DMS 273 treated with DMSO at 0.1 percent for 48 hours (cell line): ENCODE data around the gene PCDHGB6.
"Not testable (repeated sequence)": the region's sequence is repeated elsewhere in the genome, so short reads cannot be mapped to it uniquely, and the experiment has no call there.

Experiments
- DNase-seq: peaks from one replicate; lab custom pipeline; 2025; lab: John Stamatoyannopoulos, UW

The PCDHGB6 gene

DNA sequence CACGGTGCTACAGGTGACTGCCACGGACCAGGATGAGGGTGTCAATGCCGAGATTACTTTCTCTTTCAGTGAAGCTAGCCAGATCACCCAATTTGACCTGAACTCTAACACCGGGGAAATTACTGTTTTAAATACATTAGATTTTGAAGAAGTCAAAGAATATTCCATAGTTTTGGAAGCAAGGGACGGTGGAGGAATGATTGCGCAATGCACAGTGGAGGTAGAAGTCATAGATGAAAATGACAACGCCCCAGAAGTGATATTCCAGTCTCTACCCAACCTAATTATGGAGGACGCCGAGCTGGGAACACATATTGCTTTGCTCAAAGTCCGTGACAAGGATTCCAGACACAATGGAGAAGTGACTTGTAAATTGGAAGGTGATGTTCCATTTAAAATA, 19.2 kb upstream of the PCDHGB6 start:
- DNase-seq, result no peak

- no peak for DNase-seq
Observed at GRCh38 chr5:141389153-141390042, 18.4 kb upstream of the PCDHGB6 start.

DNA sequence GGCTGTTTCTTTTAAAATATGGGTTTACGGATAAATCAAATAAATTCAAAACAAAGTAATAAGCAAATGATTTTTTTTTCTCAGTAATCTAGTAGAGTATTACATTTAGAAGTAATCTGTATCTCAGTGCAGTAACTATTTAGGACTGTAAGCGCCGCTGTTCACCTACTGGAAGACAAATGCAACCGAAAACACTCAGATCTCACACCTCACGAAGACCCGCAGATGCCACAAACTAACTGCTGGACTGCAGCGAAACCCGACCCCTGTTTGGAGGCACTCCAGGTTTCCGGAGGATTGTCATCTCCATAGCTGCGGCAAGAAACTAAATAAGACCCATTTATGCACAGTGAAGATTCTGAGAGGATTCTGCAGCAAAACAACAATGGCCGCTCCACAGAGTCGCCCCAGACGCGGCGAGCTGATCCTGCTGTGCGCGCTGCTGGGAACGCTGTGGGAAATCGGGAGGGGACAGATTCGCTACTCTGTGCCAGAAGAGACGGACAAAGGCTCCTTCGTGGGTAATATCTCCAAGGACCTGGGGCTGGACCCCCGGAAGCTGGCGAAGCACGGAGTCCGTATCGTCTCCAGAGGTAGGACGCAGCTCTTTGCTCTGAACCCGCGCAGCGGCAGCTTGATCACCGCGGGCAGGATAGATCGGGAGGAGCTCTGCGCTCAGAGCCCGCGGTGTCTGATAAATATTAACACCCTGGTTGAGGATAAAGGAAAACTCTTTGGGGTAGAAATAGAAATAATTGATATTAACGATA, 15.2 kb upstream of the PCDHGB6 start, which contains the start of gene PCDHGA8:
TSS of gene PCDHGA8 (plus strand) at position 205 of the 770 bp plus-strand sequence. CDS start at position 386, 181 bp downstream.
- no peak for DNase-seq

GRCh38 chr5:141393267-141393666, 14.6 kb upstream of the PCDHGB6 start:
- no peak for DNase-seq

DNA sequence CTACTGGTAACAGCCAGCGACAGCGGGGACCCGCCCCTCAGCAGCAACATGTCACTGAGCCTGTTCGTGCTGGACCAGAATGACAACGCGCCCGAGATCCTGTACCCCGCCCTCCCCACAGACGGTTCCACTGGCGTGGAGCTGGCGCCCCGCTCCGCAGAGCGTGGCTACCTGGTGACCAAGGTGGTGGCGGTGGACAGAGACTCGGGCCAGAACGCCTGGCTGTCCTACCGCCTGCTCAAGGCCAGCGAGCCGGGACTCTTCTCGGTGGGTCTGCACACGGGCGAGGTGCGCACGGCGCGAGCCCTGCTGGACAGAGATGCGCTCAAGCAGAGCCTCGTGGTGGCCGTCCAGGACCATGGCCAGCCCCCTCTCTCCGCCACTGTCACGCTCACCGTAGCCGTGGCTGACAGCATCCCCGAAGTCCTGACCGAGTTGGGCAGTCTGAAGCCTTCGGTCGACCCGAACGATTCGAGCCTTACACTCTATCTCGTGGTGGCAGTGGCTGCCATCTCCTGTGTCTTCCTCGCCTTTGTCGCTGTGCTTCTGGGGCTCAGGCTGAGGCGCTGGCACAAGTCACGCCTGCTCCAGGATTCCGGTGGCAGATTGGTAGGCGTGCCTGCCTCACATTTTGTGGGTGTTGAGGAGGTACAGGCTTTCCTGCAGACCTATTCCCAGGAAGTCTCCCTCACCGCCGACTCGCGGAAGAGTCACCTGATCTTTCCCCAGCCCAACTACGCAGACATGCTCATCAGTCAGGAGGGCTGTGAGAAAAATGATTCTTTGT, 13.2 kb upstream of the PCDHGB6 start:
- DNase-seq, result not testable (repeated sequence)

DNA sequence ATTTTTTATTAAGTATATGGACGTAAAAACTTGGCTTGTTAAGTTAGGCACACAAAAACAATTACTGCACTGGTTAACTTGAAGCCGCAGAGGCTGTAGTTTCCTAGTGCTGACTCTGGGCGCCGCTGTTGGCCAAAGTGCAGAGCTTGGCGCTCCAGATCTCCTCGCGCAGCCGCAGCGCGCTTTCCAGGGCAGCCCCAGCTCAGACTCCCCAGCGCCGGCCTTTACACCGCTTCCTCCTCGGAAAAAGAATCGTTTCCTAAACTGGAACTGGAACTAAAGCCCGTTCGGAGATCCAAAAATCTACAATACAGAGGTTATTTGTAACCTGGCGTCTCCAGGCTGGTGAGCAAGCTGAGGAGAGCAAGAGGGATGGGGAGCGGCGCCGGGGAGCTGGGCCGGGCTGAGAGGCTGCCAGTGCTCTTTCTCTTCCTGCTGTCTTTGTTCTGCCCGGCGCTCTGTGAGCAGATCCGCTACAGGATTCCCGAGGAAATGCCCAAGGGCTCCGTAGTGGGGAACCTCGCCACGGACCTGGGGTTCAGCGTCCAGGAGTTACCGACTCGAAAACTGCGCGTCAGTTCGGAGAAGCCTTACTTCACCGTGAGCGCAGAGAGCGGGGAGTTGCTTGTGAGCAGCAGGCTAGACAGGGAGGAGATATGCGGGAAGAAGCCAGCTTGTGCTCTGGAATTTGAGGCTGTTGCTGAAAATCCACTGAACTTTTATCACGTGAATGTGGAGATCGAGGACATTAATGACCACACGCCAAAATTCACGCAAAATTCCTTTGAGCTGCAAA, 9.9 kb upstream of the PCDHGB6 start, which contains the start of gene PCDHGB5:
TSS of gene PCDHGB5 (plus strand) at position 192 of the 796 bp plus-strand sequence. CDS start at position 373, 181 bp downstream.
- not testable (repeated sequence) for DNase-seq

DNA sequence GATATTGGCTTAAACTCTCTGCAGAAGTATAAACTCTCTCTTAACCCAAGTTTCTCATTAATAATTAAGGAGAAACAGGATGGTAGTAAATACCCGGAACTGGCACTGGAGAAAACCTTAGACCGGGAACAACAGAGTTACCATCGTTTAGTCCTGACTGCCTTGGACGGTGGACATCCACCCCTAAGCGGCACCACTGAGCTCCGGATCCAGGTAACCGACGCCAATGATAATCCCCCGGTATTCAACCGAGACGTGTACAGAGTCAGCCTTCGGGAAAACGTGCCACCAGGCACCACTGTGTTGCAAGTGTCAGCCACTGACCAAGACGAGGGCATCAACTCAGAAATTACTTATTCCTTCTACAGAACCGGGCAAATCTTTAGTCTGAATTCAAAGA, 9.2 kb upstream of the PCDHGB6 start:
- no peak for DNase-seq

DNA sequence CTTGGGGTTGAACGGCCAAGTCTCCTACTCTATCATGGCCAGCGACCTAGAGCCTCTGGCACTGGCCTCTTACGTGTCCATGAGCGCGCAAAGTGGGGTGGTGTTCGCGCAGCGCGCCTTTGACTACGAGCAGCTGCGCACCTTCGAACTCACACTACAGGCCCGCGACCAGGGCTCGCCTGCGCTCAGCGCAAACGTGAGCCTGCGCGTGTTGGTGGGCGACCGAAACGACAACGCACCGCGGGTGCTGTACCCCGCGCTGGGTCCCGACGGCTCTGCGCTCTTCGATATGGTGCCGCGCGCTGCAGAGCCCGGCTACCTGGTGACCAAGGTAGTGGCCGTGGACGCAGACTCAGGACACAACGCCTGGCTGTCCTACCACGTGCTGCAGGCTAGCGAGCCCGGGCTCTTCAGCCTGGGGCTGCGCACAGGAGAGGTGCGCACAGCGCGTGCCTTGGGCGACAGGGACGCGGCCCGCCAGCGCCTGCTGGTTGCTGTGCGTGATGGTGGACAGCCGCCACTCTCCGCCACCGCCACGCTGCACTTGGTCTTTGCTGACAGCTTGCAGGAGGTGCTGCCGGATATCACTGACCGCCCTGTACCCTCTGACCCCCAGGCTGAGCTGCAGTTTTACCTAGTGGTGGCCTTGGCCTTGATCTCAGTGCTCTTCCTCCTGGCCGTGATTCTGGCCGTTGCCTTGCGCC, 8.1 kb upstream of the PCDHGB6 start:
- no peak for DNase-seq

- DNase-seq, result no peak
Observed at GRCh38 chr5:141402553-141403243, 5.1 kb upstream of the PCDHGB6 start, which contains the start of gene PCDHGA9. PCDHGA9 (plus strand) TSS chr5:141402778; CDS start chr5:141402953, 175 bp downstream.

- DNase-seq, result no peak
Observed at GRCh38 chr5:141403387-141403786, 4.4 kb upstream of the PCDHGB6 start.

- DNase-seq, result no peak
Observed at GRCh38 chr5:141409598-141410306, 1.9 kb downstream of the PCDHGB6 start.

GRCh38 chr5:141411575-141411974, 3.8 kb downstream of the PCDHGB6 start:
- no peak for DNase-seq

DNA sequence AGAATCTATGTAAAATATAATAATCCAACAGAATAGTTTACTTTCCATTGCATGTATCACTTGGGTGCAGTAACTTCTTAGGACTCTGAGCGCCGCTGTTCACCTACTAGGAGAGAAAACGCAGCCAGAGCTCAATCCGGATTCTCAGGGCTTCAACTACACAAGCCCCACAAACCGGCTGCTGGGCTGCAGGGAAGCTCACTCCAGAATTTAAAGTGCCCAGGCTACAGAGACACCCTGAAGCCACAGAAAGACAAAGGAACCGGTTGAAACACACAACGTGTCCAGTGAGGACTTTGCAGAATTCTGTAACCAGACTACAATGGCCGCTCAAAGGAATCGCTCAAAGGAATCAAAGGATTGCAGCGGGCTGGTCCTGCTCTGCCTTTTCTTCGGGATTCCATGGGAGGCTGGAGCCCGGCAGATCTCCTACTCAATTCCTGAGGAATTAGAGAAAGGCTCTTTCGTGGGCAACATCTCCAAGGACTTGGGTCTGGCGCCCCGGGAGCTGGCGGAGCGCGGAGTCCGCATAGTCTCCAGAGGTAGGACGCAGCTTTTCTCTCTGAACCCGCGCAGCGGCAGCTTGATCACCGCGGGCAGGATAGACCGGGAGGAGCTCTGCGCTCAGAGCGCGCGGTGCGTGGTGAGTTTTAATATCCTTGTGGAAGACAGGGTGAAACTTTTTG, 5.2 kb downstream of the PCDHGB6 start, which contains the start of gene PCDHGA10:
TSS of gene PCDHGA10 (plus strand) at position 134 of the 686 bp plus-strand sequence. CDS start at position 323, 189 bp downstream.
- peak; percentile 35 for DNase-seq

GRCh38 chr5:141413540-141414069, 5.8 kb downstream of the PCDHGB6 start:
- DNase-seq, result no peak

- not testable (repeated sequence) for DNase-seq
Observed at GRCh38 chr5:141414548-141415274, 6.9 kb downstream of the PCDHGB6 start.

- not testable (repeated sequence) for DNase-seq
Observed at GRCh38 chr5:141415275-141415618, 7.4 kb downstream of the PCDHGB6 start.

GRCh38 chr5:141417494-141418172, 9.8 kb downstream of the PCDHGB6 start, which contains the start of gene PCDHGB7:
PCDHGB7 (plus strand) TSS chr5:141417677; CDS start chr5:141417860, 183 bp downstream.
- not testable (repeated sequence) for DNase-seq
